ENCODE data around the gene PRDX2. TPM values are rescaled to one million over a fixed set of nuclear protein-coding genes. Genes with fewer than 3 reads are reported as not detected.
"Not testable (repeated sequence)": the region's sequence is repeated elsewhere in the genome, so short reads cannot be mapped to it uniquely, and the experiment has no call there.

Gene PRDX2
- total RNA-seq = 100 to 1,000 TPM; 183 to 184 TPM
- 257 TPM for polyA plus RNA-seq

- H3K4me1 ChIP-seq (ENCODE audit: insufficient read depth, low read length) = peaks cover 27% of the 10 kb centered on the region
- Mint-ChIP-seq H3K27ac (peak within 1 kb of the TSS; percentile 24 to 82 (median 70)), H3K9me3 (no peaks in the 10 kb centered on the region), H3K4me3 (peak within 1 kb of the TSS; percentile 82 to 93 (median 86)), H3K27me3 (peaks cover 0 to 2% of the 10 kb centered on the region in 2 donors), H3K4me1 (peaks cover 22 to 37% (median 28%) of the 10 kb centered on the region in 3 donors), H3K36me3 (peaks cover 0 to 17% (median 2%) of the 10 kb centered on the region in 3 donors)
- ChIA-PET POLR2A (interaction anchor here (0.8 to 1.2 kb wide), 4 partner anchors 9 to 19 kb away, joined by 3 to 8 read pairs (median 4); partner anchors contain the start of gene JUNB), CTCF (interaction anchor here (0.6 to 13.7 kb wide), 5 partner anchors 25 to 398 kb away, joined by 3 to 483 read pairs (median 18); partner anchors contain the start of gene HOOK2)
- H3K4me3 ChIP-seq (ENCODE audit: low read length) = peak within 1 kb of the TSS; percentile 95
- H3K27ac ChIP-seq (ENCODE audit: low read depth, low read length) = peak within 1 kb of the TSS; percentile 73
- H3K27me3 ChIP-seq (ENCODE audit: insufficient read depth, low read length, poor library complexity, severe bottlenecking) = no peaks in the 10 kb centered on the region
- peaks cover 8% of the 10 kb centered on the region for H3K36me3 ChIP-seq (ENCODE audit: insufficient read depth, low read length)
- H3K9me3 ChIP-seq (ENCODE audit: low read length) = no peaks in the 10 kb centered on the region
- peak; percentile 50 to 74 (median 64) for DNase-seq
Observed at GRCh38 chr19:12801466-12802266, at the start of gene PRDX2, which contains the start of gene THSD8. PRDX2 (minus strand) TSS chr19:12801800; CDS start chr19:12801261, 539 bp downstream. THSD8 (plus strand) TSS chr19:12802069; CDS start chr19:12802072, 3 bp downstream.

DNA sequence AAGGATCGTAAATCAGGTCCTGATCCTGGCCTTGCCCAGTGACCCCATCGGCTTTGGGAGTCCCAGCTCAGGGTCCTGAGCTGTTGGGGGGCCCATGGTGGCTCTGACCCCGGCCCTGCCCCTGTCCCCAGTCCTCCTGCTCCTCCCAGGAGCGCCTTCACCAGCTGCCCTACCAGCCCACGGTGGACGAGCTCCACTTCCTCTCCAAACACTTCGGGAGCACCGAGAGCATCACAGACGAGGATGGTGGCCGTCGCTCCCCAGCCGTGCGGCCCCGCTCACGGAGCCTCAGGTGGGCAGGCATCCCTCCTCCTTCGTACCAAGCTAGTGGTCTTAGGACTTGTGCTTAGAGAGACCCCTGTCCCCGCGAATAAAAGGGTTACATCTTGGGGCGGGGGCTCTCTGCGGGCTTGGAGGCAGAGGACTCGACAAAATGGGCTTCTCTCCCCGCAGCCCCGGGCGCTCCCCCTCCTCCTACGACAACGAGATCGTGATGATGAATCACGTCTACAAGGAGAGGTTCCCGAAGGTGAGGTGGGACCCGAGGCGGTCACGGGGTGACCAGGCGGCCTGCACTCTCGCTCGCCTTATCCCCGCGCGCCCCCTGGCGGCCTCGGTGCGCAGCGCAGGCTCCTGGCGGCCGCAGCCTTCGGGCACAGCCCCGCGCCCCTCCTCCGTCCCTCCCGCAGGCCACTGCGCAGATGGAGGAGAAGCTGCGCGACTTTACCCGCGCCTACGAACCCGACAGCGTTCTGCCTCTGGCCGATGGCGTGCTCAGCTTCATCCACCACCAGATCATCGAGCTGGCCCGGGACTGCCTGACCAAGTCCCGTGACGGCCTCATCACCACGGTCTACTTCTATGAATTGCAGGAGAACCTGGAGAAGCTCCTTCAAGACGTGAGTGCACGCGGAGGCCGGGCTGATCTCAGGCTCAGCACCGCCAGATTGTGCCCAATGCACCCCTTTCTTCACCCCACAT lies 45.8 kb upstream of the PRDX2 start:
- Histone ChIP-seq H3K4me1 (ENCODE audit: insufficient read depth, low read length) (peaks cover 9% of the 10 kb centered on the region), H3K9me3 (ENCODE audit: low read length) (no peaks in the 10 kb centered on the region), H3K4me3 (ENCODE audit: low read length) (no peak overlapping the region), H3K27ac (ENCODE audit: low read depth, low read length) (no peak overlapping the region), H3K27me3 (ENCODE audit: insufficient read depth, low read length, poor library complexity, severe bottlenecking) (peaks cover 14% of the 10 kb centered on the region), H3K36me3 (ENCODE audit: insufficient read depth, low read length) (no peaks in the 10 kb centered on the region)
- Mint-ChIP-seq H3K27ac (no peak overlapping the region), H3K4me3 (peak overlapping the region in 5 of 7 donors; percentile 19 to 82 (median 28)), H3K27me3 (peaks cover 23 to 48% of the 10 kb centered on the region in 2 donors), H3K9me3 (no peaks in the 10 kb centered on the region), H3K4me1 (peaks cover 0 to 8% (median 3%) of the 10 kb centered on the region in 3 donors), H3K36me3 (no peaks in the 10 kb centered on the region)
- POLR2A ChIA-PET = interaction anchor here (0.5 to 0.6 kb wide), 2 partner anchors 72 to 165 kb away, joined by 3 to 7 read pairs; partner anchors contain the start of gene SYCE2
- CTCF ChIA-PET = interaction anchor here (0.6 to 13.0 kb wide), 44 partner anchors 10 to 447 kb away, joined by 3 to 231 read pairs (median 3); partner anchors contain the start of genes DNASE2, GCDH, HOOK2 and MAN2B1
- DNase-seq = peak; percentile 73 to 84 (median 80)

- H3K27ac ChIP-seq (ENCODE audit: low read depth, low read length); H3K4me1 ChIP-seq (ENCODE audit: insufficient read depth, low read length); H3K36me3 Mint-ChIP-seq; POLR2A ChIA-PET; H3K27ac Mint-ChIP-seq; H3K4me1 Mint-ChIP-seq; H3K4me3 ChIP-seq (ENCODE audit: low read length); H3K4me3 Mint-ChIP-seq; DNase-seq; H3K9me3 Mint-ChIP-seq; H3K36me3 ChIP-seq (ENCODE audit: insufficient read depth, low read length); H3K9me3 ChIP-seq (ENCODE audit: low read length): not testable (repeated sequence)
- H3K27me3 ChIP-seq (ENCODE audit: insufficient read depth, low read length, poor library complexity, severe bottlenecking) = peaks cover 21% of the 10 kb centered on the region
- CTCF ChIA-PET = interaction anchor here (0.7 to 13.0 kb wide), 30 partner anchors 9 to 285 kb away, joined by 3 to 231 read pairs (median 4); partner anchors contain the start of genes DNASE2, GCDH, HOOK2 and TRIR
- H3K27me3 Mint-ChIP-seq = peaks cover 26 to 54% of the 10 kb centered on the region in 2 donors
Observed at GRCh38 chr19:12846613-12847012, 45.0 kb upstream of the PRDX2 start.

DNA sequence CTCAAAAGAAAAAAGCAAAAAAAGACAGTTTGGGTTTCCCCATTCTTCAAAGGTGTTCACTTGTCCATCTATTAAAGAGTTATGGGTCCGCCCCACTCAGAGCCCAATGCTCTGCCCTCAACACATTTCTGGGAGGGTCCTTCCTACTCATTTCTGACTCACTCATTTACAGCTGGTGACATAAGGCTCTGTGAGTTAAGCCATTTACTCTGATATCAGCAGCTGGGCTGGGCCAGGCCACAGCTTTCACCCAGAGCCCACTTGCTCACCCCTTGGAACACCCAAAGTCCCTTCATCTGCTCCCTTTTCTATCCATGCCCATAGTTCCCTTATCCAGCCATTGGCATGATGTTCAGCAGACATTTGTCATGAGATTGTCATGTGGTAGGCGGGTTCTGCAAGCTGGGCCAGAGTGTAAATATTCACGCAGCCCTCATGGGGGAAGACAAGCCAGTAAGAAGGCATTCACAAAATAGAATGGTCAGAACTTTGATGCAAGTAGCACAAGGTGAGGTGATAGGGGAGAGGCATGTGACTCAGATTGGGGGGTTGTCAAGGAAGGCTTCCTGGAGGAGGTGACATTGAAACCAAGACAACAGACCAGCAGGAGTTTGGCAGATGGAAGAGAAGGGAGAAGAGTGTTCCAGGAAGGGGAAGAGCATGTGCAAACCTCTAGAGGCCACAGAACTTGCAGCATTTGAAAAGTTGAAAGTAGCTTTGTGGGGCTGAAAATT lies 42.6 kb upstream of the PRDX2 start:
- Histone ChIP-seq H3K4me3 (ENCODE audit: low read length) (no peak overlapping the region), H3K4me1 (ENCODE audit: insufficient read depth, low read length) (peaks cover 21% of the 10 kb centered on the region), H3K27me3 (ENCODE audit: insufficient read depth, low read length, poor library complexity, severe bottlenecking) (peaks cover 45% of the 10 kb centered on the region), H3K36me3 (ENCODE audit: insufficient read depth, low read length) (no peaks in the 10 kb centered on the region), H3K9me3 (ENCODE audit: low read length) (no peaks in the 10 kb centered on the region), H3K27ac (ENCODE audit: low read depth, low read length) (no peak overlapping the region)
- ChIA-PET CTCF (interaction anchor here (13.0 kb wide), 1 partner anchor 81 kb away, joined by 231 read pairs; no protein-coding TSS in a partner anchor), POLR2A (no interaction called here)
- peaks cover 0 to 6% (median 0%) of the 10 kb centered on the region in 5 donors for H3K9me3 Mint-ChIP-seq
- no peak for DNase-seq
- no peak overlapping the region for H3K4me3 Mint-ChIP-seq
- H3K27me3 Mint-ChIP-seq = peaks cover 50 to 77% of the 10 kb centered on the region in 2 donors
- peaks cover 0 to 1% (median 0%) of the 10 kb centered on the region in 3 donors for H3K36me3 Mint-ChIP-seq
- peaks cover 17 to 30% (median 29%) of the 10 kb centered on the region in 3 donors for H3K4me1 Mint-ChIP-seq
- no peak overlapping the region for H3K27ac Mint-ChIP-seq

- Histone ChIP-seq H3K9me3 (ENCODE audit: low read length) (no peaks in the 10 kb centered on the region), H3K27ac (ENCODE audit: low read depth, low read length) (no peak overlapping the region), H3K27me3 (ENCODE audit: insufficient read depth, low read length, poor library complexity, severe bottlenecking) (peaks cover 50% of the 10 kb centered on the region), H3K4me3 (ENCODE audit: low read length) (no peak overlapping the region), H3K36me3 (ENCODE audit: insufficient read depth, low read length) (no peaks in the 10 kb centered on the region), H3K4me1 (ENCODE audit: insufficient read depth, low read length) (peaks cover 28% of the 10 kb centered on the region)
- peaks cover 19 to 36% (median 32%) of the 10 kb centered on the region in 3 donors for H3K4me1 Mint-ChIP-seq
- no peak overlapping the region for H3K4me3 Mint-ChIP-seq
- peak overlapping the region in 1 of 8 donors; percentile 77 for H3K27ac Mint-ChIP-seq
- DNase-seq = no peak
- H3K27me3 Mint-ChIP-seq = peaks cover 55 to 77% of the 10 kb centered on the region in 2 donors
- H3K36me3 Mint-ChIP-seq = peaks cover 0 to 1% (median 0%) of the 10 kb centered on the region in 3 donors
- H3K9me3 Mint-ChIP-seq = peaks cover 0 to 8% (median 0%) of the 10 kb centered on the region in 5 donors
- CTCF ChIA-PET = interaction anchor here (13.0 kb wide), 1 partner anchor 80 kb away, joined by 231 read pairs; no protein-coding TSS in a partner anchor
- POLR2A ChIA-PET = no interaction called here
Observed at GRCh38 chr19:12843328-12843727, 41.7 kb upstream of the PRDX2 start.

DNA sequence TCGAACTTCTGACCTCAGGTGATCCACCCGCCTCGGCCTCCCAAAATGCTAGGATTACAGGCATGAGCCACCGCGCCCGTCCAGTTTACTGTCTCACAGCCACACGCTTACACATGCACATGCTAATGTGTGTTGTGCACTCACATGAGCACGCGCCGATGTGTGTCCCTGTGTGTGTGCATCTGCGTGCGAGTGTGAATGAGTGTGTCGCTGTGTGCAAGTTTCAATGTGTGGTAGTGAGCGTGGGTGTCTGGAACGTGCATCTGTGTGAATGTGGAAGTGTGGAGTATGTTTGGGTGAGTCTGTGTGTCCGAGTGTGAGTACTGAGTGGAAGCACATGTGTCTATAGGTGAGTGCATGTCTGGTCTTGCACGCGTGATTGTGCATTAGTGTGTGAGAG lies 40.9 kb upstream of the PRDX2 start:
- H3K27me3 Mint-ChIP-seq = peaks cover 58 to 77% of the 10 kb centered on the region in 2 donors
- H3K27me3 ChIP-seq (ENCODE audit: insufficient read depth, low read length, poor library complexity, severe bottlenecking) = peaks cover 57% of the 10 kb centered on the region
- peaks cover 28% of the 10 kb centered on the region for H3K4me1 ChIP-seq (ENCODE audit: insufficient read depth, low read length)
- H3K27ac ChIP-seq (ENCODE audit: low read depth, low read length) = no peak overlapping the region
- peaks cover 0 to 10% (median 0%) of the 10 kb centered on the region in 5 donors for H3K9me3 Mint-ChIP-seq
- no peak overlapping the region for H3K27ac Mint-ChIP-seq
- no peak overlapping the region for H3K4me3 ChIP-seq (ENCODE audit: low read length)
- no peaks in the 10 kb centered on the region for H3K36me3 ChIP-seq (ENCODE audit: insufficient read depth, low read length)
- DNase-seq = no peak
- H3K36me3 Mint-ChIP-seq = peaks cover 0 to 1% (median 0%) of the 10 kb centered on the region in 3 donors
- ChIA-PET POLR2A (no interaction called here), CTCF (no interaction called here)
- H3K4me3 Mint-ChIP-seq = no peak overlapping the region
- H3K4me1 Mint-ChIP-seq = peaks cover 20 to 37% (median 34%) of the 10 kb centered on the region in 3 donors
- H3K9me3 ChIP-seq (ENCODE audit: low read length) = no peaks in the 10 kb centered on the region

DNA sequence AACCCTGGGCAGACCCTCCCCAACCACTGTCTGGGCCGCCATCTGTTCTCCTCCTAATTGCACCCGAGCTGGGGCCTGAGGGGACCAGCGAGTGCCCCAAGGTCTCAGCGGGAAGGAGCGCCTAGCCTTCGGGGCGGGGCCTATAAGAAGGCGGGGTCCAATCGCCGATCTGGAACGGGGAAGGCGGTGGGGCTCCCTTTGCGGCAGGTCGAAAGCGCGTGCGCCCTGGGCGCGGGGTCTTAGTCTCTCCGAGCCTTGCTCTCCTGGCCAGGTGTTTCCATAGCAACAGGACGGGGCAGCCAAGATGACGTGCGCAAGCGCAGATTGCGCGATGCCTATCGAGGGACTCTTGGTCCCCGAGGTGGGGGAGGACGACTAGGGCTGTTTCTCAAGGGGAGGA lies 39.5 kb upstream of the PRDX2 start:
- Histone ChIP-seq H3K4me1 (ENCODE audit: insufficient read depth, low read length) (peaks cover 24% of the 10 kb centered on the region), H3K27me3 (ENCODE audit: insufficient read depth, low read length, poor library complexity, severe bottlenecking) (peaks cover 57% of the 10 kb centered on the region), H3K9me3 (ENCODE audit: low read length) (no peaks in the 10 kb centered on the region), H3K27ac (ENCODE audit: low read depth, low read length) (no peak overlapping the region), H3K36me3 (ENCODE audit: insufficient read depth, low read length) (no peaks in the 10 kb centered on the region), H3K4me3 (ENCODE audit: low read length) (no peak overlapping the region)
- Mint-ChIP-seq H3K36me3 (peaks cover 0 to 1% (median 0%) of the 10 kb centered on the region in 3 donors), H3K4me3 (peak overlapping the region in 6 of 7 donors; percentile 24 to 61 (median 46)), H3K27me3 (peaks cover 64 to 78% of the 10 kb centered on the region in 2 donors), H3K27ac (peak overlapping the region in 1 of 8 donors; percentile 6), H3K4me1 (peaks cover 23 to 40% (median 33%) of the 10 kb centered on the region in 3 donors), H3K9me3 (peaks cover 0 to 10% (median 0%) of the 10 kb centered on the region in 5 donors)
- no peak for DNase-seq
- ChIA-PET POLR2A (no interaction called here), CTCF (no interaction called here)

Measured in CD8-positive, alpha-beta memory T cell (primary cell).